ENCODE measurements around the gene COMMD10. TPM values are rescaled to one million over a fixed set of nuclear protein-coding genes. Genes with fewer than 3 reads are reported as not detected.

Gene COMMD10
- total RNA-seq, 2 experiments from 2014 or later = 16.7 to 20.8 TPM

DNA sequence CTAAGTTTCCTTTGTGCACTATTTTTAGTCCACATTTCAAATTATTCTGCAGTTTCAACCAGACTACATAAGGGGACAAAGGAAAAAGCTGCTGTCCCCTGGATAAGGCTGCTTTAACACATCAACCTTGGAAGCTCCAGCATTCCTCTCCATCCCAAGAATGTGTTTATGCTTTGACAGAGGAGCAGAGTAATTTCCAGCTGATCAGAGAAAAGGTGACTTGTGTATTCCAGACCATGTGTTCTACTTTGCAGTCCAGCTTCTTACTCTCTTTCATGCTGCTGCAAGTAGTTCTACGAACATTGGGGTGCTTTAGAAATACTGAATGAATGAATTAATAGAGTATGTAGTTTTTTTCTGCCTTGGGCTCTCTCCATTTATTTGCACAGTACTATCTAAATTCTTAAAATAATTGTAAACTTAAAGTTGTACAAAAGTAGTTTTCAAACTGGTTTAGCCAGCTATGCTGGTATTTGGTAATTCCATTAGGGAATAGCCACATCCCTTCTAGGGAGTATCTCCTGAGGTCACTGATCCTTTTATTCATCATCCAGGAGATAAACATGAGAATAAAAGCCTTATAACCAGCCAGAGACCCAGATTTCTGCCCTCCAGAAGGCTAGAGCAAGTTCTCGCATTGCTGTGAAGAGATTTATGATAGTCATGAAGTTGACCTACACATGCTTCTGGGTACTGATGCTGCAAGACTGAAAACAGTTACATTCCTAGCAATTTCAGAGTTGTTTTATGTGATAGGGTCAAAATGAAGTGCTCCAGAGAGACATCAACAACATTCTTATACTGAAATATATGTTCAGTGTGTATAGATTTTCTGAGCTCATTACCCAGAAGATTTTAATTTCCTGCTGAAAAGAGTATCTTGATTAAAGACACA is 215.2 kb downstream of the COMMD10 start:
- no peaks in the 10 kb centered on the region for H3K4me1 Mint-ChIP-seq (ENCODE audit: low read depth)
- H3K27ac Mint-ChIP-seq = no peak overlapping the region
- ChIA-PET CTCF (no interaction called here), POLR2A (no interaction called here)
- no peak for ATAC-seq
- no peaks in the 10 kb centered on the region for H3K27me3 Mint-ChIP-seq
- H3K9me3 Mint-ChIP-seq = peaks cover 31% of the 10 kb centered on the region
- no peak overlapping the region for H3K4me3 Mint-ChIP-seq
- peaks cover 79% of the 10 kb centered on the region for H3K36me3 Mint-ChIP-seq (ENCODE audit: low read depth)
- intact Hi-C loops (cut with micrococcal nuclease) = no loop called here
- TF ChIP-seq, protein P1, sequence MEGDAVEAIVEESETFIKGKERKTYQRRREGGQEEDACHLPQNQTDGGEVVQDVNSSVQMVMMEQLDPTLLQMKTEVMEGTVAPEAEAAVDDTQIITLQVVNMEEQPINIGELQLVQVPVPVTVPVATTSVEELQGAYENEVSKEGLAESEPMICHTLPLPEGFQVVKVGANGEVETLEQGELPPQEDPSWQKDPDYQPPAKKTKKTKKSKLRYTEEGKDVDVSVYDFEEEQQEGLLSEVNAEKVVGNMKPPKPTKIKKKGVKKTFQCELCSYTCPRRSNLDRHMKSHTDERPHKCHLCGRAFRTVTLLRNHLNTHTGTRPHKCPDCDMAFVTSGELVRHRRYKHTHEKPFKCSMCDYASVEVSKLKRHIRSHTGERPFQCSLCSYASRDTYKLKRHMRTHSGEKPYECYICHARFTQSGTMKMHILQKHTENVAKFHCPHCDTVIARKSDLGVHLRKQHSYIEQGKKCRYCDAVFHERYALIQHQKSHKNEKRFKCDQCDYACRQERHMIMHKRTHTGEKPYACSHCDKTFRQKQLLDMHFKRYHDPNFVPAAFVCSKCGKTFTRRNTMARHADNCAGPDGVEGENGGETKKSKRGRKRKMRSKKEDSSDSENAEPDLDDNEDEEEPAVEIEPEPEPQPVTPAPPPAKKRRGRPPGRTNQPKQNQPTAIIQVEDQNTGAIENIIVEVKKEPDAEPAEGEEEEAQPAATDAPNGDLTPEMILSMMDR (IDR thresholded peaks at IDR 0.05) = no peak
- DNase-seq = no peak

DNA sequence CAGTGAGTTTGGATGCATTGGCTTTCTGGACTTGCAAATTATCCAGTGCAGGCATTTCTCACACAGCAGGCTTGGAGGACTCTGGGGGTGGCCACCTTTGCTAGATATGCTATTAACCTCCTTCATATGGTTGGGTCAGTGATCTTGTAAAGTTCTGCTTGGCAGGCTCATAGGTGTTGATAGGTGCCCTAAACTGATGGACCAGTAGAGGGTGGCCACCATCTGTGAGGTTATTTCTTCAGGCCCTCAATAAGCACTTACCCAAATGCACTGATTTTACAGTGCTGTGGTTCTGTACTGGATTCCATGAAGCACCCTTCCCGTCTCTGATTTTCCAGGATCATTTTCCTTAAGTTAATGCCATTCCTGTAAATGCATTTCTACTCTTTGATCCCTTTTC is 216.3 kb downstream of the COMMD10 start:
- peaks cover 35% of the 10 kb centered on the region for H3K9me3 Mint-ChIP-seq
- TF ChIP-seq, protein P1 (IDR thresholded peaks at IDR 0.05) = no peak
- CTCF ChIA-PET = no interaction called here

DNA sequence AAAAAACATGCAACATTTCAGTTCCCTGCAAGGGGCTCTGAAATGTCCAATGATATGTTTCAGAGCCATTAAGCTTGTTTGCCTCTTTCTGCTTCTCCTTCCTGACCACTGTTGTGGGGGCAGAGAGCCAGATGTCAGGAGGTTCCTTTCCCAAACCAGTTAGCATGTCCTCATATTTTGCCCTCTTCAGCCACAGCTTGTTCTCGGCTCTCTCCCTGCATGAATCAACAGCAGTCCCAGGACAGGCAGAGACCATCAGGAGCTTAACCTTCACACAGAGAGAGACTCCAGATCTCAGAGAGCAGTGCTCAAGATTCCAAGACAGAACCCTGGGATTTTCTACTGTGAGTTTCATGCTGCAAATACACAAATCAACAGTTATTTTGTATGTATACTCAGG is 218.5 kb downstream of the COMMD10 start:
- H3K4me1 Mint-ChIP-seq (ENCODE audit: low read depth) = no peaks in the 10 kb centered on the region
- CTCF ChIA-PET = no interaction called here
- peaks cover 37% of the 10 kb centered on the region for H3K9me3 Mint-ChIP-seq
- no peak overlapping the region for H3K27ac Mint-ChIP-seq
- no peaks in the 10 kb centered on the region for H3K27me3 Mint-ChIP-seq
- H3K36me3 Mint-ChIP-seq (ENCODE audit: low read depth) = peaks cover 84% of the 10 kb centered on the region
- ATAC-seq (no peak), DNase-seq (no peak)
- POLR2A ChIA-PET = no interaction called here
- intact Hi-C loops (cut with micrococcal nuclease) = no loop called here
- no peak overlapping the region for H3K4me3 Mint-ChIP-seq
- TF ChIP-seq, protein P1 (IDR thresholded peaks at IDR 0.05) = no peak

More for the DNA sequence above, 216.3 kb downstream of the COMMD10 start:
- POLR2A ChIA-PET = no interaction called here
- intact Hi-C loops (cut with micrococcal nuclease) = no loop called here
- Mint-ChIP-seq H3K27ac (no peak overlapping the region), H3K36me3 (ENCODE audit: low read depth) (peaks cover 84% of the 10 kb centered on the region), H3K27me3 (no peaks in the 10 kb centered on the region), H3K4me1 (ENCODE audit: low read depth) (no peaks in the 10 kb centered on the region), H3K4me3 (no peak overlapping the region)
- ATAC-seq (no peak), DNase-seq (no peak)

DNA sequence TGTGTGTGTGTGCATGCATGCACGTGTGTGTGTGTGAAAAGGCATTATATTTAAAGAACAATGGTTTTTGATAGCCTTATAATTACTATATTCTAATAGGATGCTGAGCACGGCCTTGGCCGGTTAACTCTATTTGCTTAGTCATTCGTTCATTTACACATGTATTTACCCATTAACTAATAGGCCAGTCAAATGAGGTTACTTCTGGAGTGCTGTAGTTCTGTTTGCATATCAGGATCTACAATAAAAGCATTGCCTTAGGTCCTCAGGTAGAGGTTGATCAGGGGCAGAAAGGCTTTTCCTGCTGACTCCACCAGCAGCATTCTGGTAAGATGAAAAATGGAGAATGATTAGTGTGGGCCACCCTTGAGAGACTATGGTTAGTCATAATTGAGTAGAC is 219.0 kb downstream of the COMMD10 start:
- ChIA-PET CTCF (no interaction called here), POLR2A (no interaction called here)
- TF ChIP-seq, protein P1 (IDR thresholded peaks at IDR 0.05) = no peak
- H3K4me1 Mint-ChIP-seq (ENCODE audit: low read depth) = no peaks in the 10 kb centered on the region
- H3K9me3 Mint-ChIP-seq = peaks cover 36% of the 10 kb centered on the region
- intact Hi-C loops (cut with micrococcal nuclease) = no loop called here
- H3K4me3 Mint-ChIP-seq = no peak overlapping the region
- H3K27ac Mint-ChIP-seq = no peak overlapping the region
- ATAC-seq (no peak), DNase-seq (no peak)
- no peaks in the 10 kb centered on the region for H3K27me3 Mint-ChIP-seq
- peaks cover 80% of the 10 kb centered on the region for H3K36me3 Mint-ChIP-seq (ENCODE audit: low read depth)

DNA sequence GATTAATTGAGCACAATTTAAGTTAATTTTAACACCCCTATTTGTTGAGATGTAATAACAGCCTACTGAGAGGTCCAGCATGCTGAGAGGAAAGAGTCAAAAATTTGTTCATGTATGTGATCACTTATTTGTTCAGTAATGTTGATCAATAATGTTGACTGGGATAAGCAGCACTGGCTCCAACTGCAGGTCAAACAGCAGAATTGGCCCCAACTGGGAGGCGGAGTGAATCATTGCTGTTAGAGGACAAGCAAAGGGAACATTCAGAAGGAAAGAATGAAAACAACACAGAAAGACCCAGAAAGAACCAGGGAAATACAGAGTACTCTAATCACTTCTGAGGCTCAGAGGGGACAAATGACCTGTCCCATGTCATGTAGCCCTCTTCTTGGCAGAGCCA is 221.1 kb downstream of the COMMD10 start:
- no peaks in the 10 kb centered on the region for H3K27me3 Mint-ChIP-seq
- POLR2A ChIA-PET = no interaction called here
- H3K4me3 Mint-ChIP-seq = no peak overlapping the region
- H3K9me3 Mint-ChIP-seq = peaks cover 43% of the 10 kb centered on the region
- no peaks in the 10 kb centered on the region for H3K4me1 Mint-ChIP-seq (ENCODE audit: low read depth)
- intact Hi-C loops (cut with micrococcal nuclease) = no loop called here
- H3K36me3 Mint-ChIP-seq (ENCODE audit: low read depth) = peaks cover 83% of the 10 kb centered on the region
- H3K27ac Mint-ChIP-seq = no peak overlapping the region
- ATAC-seq (no peak), DNase-seq (no peak)
- CTCF ChIA-PET = no interaction called here
- TF ChIP-seq, protein P1 (IDR thresholded peaks at IDR 0.05) = no peak
